ENCODE data around the gene CST7.
"Not testable (repeated sequence)": the region's sequence is repeated elsewhere in the genome, so short reads cannot be mapped to it uniquely, and the experiment has no call there.

Gene CST7

GRCh38 chr20:24930724-24931688 is 18.1 kb upstream of the CST7 start:
- DNase-seq = not testable (repeated sequence)

GRCh38 chr20:24931893-24932292 is 17.2 kb upstream of the CST7 start:
- not testable (repeated sequence) for DNase-seq

- DNase-seq = no peak
Measured at GRCh38 chr20:24933266-24933908, 15.7 kb upstream of the CST7 start.

GRCh38 chr20:24934101-24934661 is 14.9 kb upstream of the CST7 start:
- no peak for DNase-seq

- DNase-seq = no peak
Measured at GRCh38 chr20:24934716-24935115, 14.4 kb upstream of the CST7 start.

GRCh38 chr20:24935140-24935539 is 13.9 kb upstream of the CST7 start:
- DNase-seq = no peak

GRCh38 chr20:24935766-24936525 is 13.1 kb upstream of the CST7 start:
- DNase-seq = no peak

GRCh38 chr20:24936526-24937407 is 12.3 kb upstream of the CST7 start:
- DNase-seq = no peak

GRCh38 chr20:24937579-24937978 is 11.5 kb upstream of the CST7 start:
- DNase-seq = no peak

GRCh38 chr20:24938498-24938897 is 10.6 kb upstream of the CST7 start:
- no peak for DNase-seq

- no peak for DNase-seq
Measured at GRCh38 chr20:24939036-24939435, 10.0 kb upstream of the CST7 start.

- DNase-seq = no peak
Measured at GRCh38 chr20:24942679-24943078, 6.4 kb upstream of the CST7 start.

GRCh38 chr20:24943196-24943595 is 5.9 kb upstream of the CST7 start:
- no peak for DNase-seq

- DNase-seq = no peak
Measured at GRCh38 chr20:24943731-24944130, 5.3 kb upstream of the CST7 start.

- not testable (repeated sequence) for DNase-seq
Measured at GRCh38 chr20:24946376-24946775, 2.7 kb upstream of the CST7 start.

GRCh38 chr20:24948396-24948938 is 602 bp upstream of the CST7 start:
- DNase-seq = not testable (repeated sequence)

GRCh38 chr20:24949756-24950127 is 673 bp downstream of the CST7 start:
- no peak for DNase-seq

- no peak for DNase-seq
Measured at GRCh38 chr20:24950128-24950835, 1.2 kb downstream of the CST7 start.

- no peak for DNase-seq
Measured at GRCh38 chr20:24950836-24951525, 1.9 kb downstream of the CST7 start.

- no peak for DNase-seq
Measured at GRCh38 chr20:24951536-24952083, 2.5 kb downstream of the CST7 start.
